GM23338 (cell line): ENCODE results near the gene CFAP251. TPM values are rescaled to one million over a fixed set of nuclear protein-coding genes. Genes with fewer than 3 reads are reported as not detected.
"Not testable (repeated sequence)": the region's sequence is repeated elsewhere in the genome, so short reads cannot be mapped to it uniquely, and the experiment has no call there.

ENCODE experiments used
- ATAC-seq: fragments of 200-7000 bp; cut with Tn5 transposase; 3 replicates; pipeline ENCODE4 v1.9.1; 2020
- DNase-seq: peaks from one replicate; pipeline ENCODE4 v3.0.0-alpha.2; 2015; ENCODE audit warnings: low spot score
- H2AFZ ChIP-seq: fragments of 200-600 bp; sonication (generic); 2 replicates; pipeline ENCODE4 v1.8.0; 2016; ENCODE audit warnings: antibody characterized with exemption, mild to moderate bottlenecking, moderate library complexity
- H3F3A ChIP-seq: fragments of 200-600 bp; sonication (generic); replicated peaks from 2 replicates; pipeline ENCODE4 v1.8.0; 2017; ENCODE audit warnings: antibody characterized with exemption, mixed run types, low read depth
- H3K27ac ChIP-seq: fragments of 200-600 bp; sonication (generic); 2 replicates; pipeline ENCODE4 v1.6.1; 2016; ENCODE audit warnings: low read depth
- H3K27me3 ChIP-seq: fragments of 200-600 bp; sonication (generic); 2 replicates; pipeline ENCODE4 v1.8.0; 2016; ENCODE audit warnings: mild to moderate bottlenecking, mixed run types, moderate library complexity; ENCODE audit not compliant: insufficient read depth
- H3K36me3 ChIP-seq: fragments of 200-600 bp; sonication (generic); 2 replicates; pipeline ENCODE4 v1.8.0; 2016; ENCODE audit warnings: mild to moderate bottlenecking; ENCODE audit not compliant: insufficient read depth
- H3K4me1 ChIP-seq: fragments of 200-600 bp; sonication (generic); 2 replicates; pipeline ENCODE4 v1.8.0; 2016; ENCODE audit warnings: mild to moderate bottlenecking, moderate library complexity; ENCODE audit not compliant: insufficient read depth
- H3K4me2 ChIP-seq: fragments of 200-600 bp; sonication (generic); 2 replicates; pipeline ENCODE4 v1.7.1; 2017; ENCODE audit warnings: mixed run types
- H3K4me3 ChIP-seq: fragments of 200-600 bp; sonication (generic); 2 replicates; pipeline ENCODE4 v1.6.1; 2016; ENCODE audit warnings: mixed run types
- H3K79me2 ChIP-seq: fragments of 200-600 bp; sonication (generic); replicated peaks from 2 replicates; pipeline ENCODE4 v1.8.0; 2017; ENCODE audit warnings: mild to moderate bottlenecking; ENCODE audit not compliant: insufficient read depth
- H3K9me2 ChIP-seq: fragments of 200-600 bp; sonication (generic); 2 replicates; pipeline ENCODE4 v1.8.0; 2017; ENCODE audit not compliant: insufficient read depth
- H4K20me1 ChIP-seq: fragments of 200-600 bp; sonication (generic); replicated peaks from 2 replicates; pipeline ENCODE4 v1.8.0; 2017; ENCODE audit warnings: mild to moderate bottlenecking; ENCODE audit not compliant: insufficient read depth
- H3K27ac Mint-ChIP-seq: 2 replicates; pipeline ENCODE4 v1.8.0; 2020; ENCODE audit warnings: inconsistent platforms, mild to moderate bottlenecking, moderate library complexity, mixed read lengths
- H3K27me3 Mint-ChIP-seq: 3 replicates; pipeline ENCODE4 v1.8.0; 2022; ENCODE audit warnings: low read depth, mild to moderate bottlenecking, moderate library complexity, mixed read lengths, inconsistent platforms; ENCODE audit not compliant: insufficient read depth, poor library complexity
- H3K36me3 Mint-ChIP-seq: 3 replicates; pipeline ENCODE4 v1.8.0; 2021; ENCODE audit warnings: low read depth, mild to moderate bottlenecking, inconsistent platforms, moderate library complexity, mixed read lengths
- H3K4me1 Mint-ChIP-seq: 3 replicates; pipeline ENCODE4 v1.8.0; 2020; ENCODE audit warnings: mild to moderate bottlenecking, inconsistent platforms, mixed read lengths
- H3K4me3 Mint-ChIP-seq: 3 replicates; pipeline ENCODE4 v1.8.0; 2021; ENCODE audit warnings: moderate library complexity, mild to moderate bottlenecking, inconsistent platforms, mixed read lengths
- H3K9me3 Mint-ChIP-seq: 3 replicates; pipeline ENCODE4 v1.8.0; 2020; ENCODE audit warnings: moderate library complexity, mild to moderate bottlenecking, inconsistent platforms, mixed read lengths
- CREB1 ChIP-seq: fragments of 250-450 bp; sonication (Bioruptor Pico); IDR thresholded peaks from 2 replicates; pipeline ENCODE4 v1.5.0; 2020; ENCODE audit warnings: low read depth, mild to moderate bottlenecking, moderate library complexity
- EZH2 ChIP-seq: fragments of 200-600 bp; sonication (generic); IDR thresholded peaks from one replicate; pipeline ENCODE4 v1.8.0; 2017; ENCODE audit warnings: antibody characterized with exemption, mild to moderate bottlenecking, low read depth; ENCODE audit not compliant: unreplicated experiment
- NANOG ChIP-seq: IDR thresholded peaks from 2 replicates; pipeline ENCODE4 v1.6.1; 2016; ENCODE audit warnings: antibody characterized with exemption, borderline replicate concordance
- POLR2AphosphoS5 ChIP-seq: IDR thresholded peaks from 2 replicates; pipeline ENCODE4 v1.6.1; 2016; ENCODE audit warnings: antibody characterized with exemption, low read depth
- STAT1 ChIP-seq: IDR thresholded peaks from one replicate; pipeline ENCODE4 v1.6.1; 2016; ENCODE audit warnings: antibody characterized with exemption; ENCODE audit not compliant: unreplicated experiment
- ZNF114 ChIP-seq: fragments of 250-450 bp; sonication (Bioruptor Pico); IDR thresholded peaks from 2 replicates; pipeline ENCODE4 v1.5.0; 2020; ENCODE audit warnings: mild to moderate bottlenecking, moderate library complexity
- ZNF331 ChIP-seq: fragments of 250-450 bp; sonication (Bioruptor Pico); IDR thresholded peaks from 2 replicates; pipeline ENCODE4 v1.5.0; 2020; ENCODE audit warnings: low read depth, mild to moderate bottlenecking, moderate library complexity
- polyA plus RNA-seq: library from polyadenylated mRNA; unstranded; fragments of >200 nt; fragmentation: Nextera tagmentation; extraction: Ambion mirVana; gene quantifications from 2 replicates; pipeline ENCODE4 v1.2.1, GENCODE V29; 2016
- total RNA-seq: library from RNA; depleted of rRNA; stranded (reverse); fragments of >200 nt; shearing (Covaris generic); gene quantifications from 2 replicates; pipeline ENCODE4 v1.2.3, GENCODE V29; 2014
- TF ChIP-seq, protein P1 (sequence below), 2 experiments: fragments of 200-600 bp in 1 of 2; sonication (generic) in 1 of 2; conservative IDR thresholded peaks; 2 replicates each; pipeline versions ENCODE4 v1.5.1 to v1.6.1; 2016 to 2017; ENCODE audit warnings: antibody characterized with exemption in 2 of 2, low read depth in 2 of 2, mild to moderate bottlenecking in 2 of 2, moderate library complexity in 1 of 2
- TF ChIP-seq, protein P2 (sequence below): fragments of 250-450 bp; sonication (Bioruptor Pico); IDR thresholded peaks from 2 replicates; pipeline ENCODE4 v1.5.0; 2020; ENCODE audit warnings: mild to moderate bottlenecking, moderate library complexity
- TF ChIP-seq, protein P3 (sequence below): IDR thresholded peaks from 2 replicates; pipeline ENCODE4 v1.6.1; 2016; ENCODE audit warnings: antibody characterized with exemption

The CFAP251 gene
- total and polyA plus RNA-seq, 2 experiments from 2014 or later, result 1.4 to 2.5 TPM

DNA sequence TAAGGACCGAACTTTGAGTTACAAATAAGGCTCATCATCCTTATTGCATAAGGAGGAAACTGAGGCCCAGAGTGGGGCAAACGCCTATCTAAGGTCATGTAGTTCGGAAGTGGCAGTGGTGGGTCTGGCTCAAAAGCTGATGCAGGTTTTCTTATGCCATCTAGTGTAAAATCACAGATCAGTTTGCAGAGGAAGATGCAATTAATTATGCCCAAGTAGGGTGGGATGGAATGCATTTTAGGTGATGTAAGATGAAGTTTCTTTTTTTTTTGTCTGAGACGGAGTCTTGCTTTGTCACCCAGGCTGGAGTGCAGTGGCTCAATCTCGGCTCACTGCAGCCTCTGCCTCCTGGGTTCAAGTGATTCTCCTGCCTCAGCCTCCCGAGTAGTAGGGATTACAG lies 28.7 kb upstream of the CFAP251 start:
- not testable (repeated sequence) for H3K36me3 ChIP-seq, H3K27ac Mint-ChIP-seq, H3K27ac ChIP-seq, ATAC-seq, H3K9me2 ChIP-seq, H3K36me3 Mint-ChIP-seq, DNase-seq, H3K9me3 Mint-ChIP-seq, H2AFZ ChIP-seq
- peak overlapping the region; percentile 71 for H3K4me2 ChIP-seq
- peaks cover 12% of the 10 kb centered on the region for H3F3A ChIP-seq
- H3K4me3 ChIP-seq, result peak overlapping the region; percentile 61
- peak overlapping the region; percentile 96 for H3K4me3 Mint-ChIP-seq
- peaks cover 10% of the 10 kb centered on the region for H3K27me3 ChIP-seq
- peaks cover 11% of the 10 kb centered on the region; the same call in 1 of the 2 replicates for H3K79me2 ChIP-seq
- peaks cover 21% of the 10 kb centered on the region for H3K4me1 Mint-ChIP-seq
- peaks cover 16% of the 10 kb centered on the region; the same call in 1 of the 2 replicates for H3K4me1 ChIP-seq
- H4K20me1 ChIP-seq, result peaks cover 20% of the 10 kb centered on the region
- peaks cover 19% of the 10 kb centered on the region for H3K27me3 Mint-ChIP-seq

DNA sequence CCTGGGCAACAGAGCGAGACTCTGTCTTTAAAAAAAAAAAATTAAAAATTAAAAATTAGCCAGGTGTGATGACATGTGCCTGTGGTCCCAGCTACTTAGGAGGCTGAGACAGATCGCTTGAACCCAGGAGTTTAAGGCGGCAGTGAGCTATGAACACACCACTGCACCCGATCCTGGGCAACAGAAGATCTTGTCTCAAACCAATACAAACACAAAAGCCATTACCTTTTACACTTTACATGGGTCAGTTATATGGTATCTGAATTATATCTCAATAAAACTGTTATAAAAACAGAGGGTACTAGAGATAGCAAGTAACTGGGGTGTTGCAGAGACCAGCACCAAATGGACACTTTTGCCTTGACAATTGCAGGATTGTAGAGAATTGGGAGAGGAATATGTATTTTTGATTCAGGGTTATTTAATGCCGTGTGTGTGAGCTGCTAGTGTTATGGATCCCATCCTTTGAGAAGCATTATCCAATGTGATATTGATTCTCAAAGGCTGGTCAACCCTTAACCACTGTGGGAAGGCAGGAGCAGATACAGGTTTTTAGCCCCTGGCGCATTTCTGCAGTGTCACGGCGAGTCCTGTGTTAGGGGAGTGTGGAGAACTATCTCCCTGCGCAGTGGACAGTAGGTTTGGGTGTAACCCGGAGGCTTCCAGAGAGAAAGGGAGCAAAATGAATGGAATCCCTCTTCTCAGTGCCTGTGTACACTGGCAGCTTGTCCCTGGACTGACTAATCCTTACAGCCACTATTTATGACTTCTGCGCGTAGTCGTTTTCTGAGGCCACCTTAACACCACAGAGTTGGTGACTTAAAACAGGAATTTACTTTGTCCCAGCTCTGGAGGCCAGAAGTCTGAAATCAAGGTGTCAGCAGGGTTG lies 25.5 kb upstream of the CFAP251 start:
- H3K27ac Mint-ChIP-seq, result no peak overlapping the region
- TF ChIP-seq STAT1 (no peak), EZH2 (no peak), NANOG (no peak), CREB1 (CRISPR knock-in tag) (no peak), POLR2AphosphoS5 (no peak), ZNF114 (CRISPR knock-in tag) (no peak), ZNF331 (CRISPR knock-in tag) (no peak)
- TF ChIP-seq, protein P1, sequence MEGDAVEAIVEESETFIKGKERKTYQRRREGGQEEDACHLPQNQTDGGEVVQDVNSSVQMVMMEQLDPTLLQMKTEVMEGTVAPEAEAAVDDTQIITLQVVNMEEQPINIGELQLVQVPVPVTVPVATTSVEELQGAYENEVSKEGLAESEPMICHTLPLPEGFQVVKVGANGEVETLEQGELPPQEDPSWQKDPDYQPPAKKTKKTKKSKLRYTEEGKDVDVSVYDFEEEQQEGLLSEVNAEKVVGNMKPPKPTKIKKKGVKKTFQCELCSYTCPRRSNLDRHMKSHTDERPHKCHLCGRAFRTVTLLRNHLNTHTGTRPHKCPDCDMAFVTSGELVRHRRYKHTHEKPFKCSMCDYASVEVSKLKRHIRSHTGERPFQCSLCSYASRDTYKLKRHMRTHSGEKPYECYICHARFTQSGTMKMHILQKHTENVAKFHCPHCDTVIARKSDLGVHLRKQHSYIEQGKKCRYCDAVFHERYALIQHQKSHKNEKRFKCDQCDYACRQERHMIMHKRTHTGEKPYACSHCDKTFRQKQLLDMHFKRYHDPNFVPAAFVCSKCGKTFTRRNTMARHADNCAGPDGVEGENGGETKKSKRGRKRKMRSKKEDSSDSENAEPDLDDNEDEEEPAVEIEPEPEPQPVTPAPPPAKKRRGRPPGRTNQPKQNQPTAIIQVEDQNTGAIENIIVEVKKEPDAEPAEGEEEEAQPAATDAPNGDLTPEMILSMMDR (conservative IDR thresholded peaks at IDR 0.05; ENCODE audit: low read depth in 2 of 2), result no peak
- TF ChIP-seq, protein P2, sequence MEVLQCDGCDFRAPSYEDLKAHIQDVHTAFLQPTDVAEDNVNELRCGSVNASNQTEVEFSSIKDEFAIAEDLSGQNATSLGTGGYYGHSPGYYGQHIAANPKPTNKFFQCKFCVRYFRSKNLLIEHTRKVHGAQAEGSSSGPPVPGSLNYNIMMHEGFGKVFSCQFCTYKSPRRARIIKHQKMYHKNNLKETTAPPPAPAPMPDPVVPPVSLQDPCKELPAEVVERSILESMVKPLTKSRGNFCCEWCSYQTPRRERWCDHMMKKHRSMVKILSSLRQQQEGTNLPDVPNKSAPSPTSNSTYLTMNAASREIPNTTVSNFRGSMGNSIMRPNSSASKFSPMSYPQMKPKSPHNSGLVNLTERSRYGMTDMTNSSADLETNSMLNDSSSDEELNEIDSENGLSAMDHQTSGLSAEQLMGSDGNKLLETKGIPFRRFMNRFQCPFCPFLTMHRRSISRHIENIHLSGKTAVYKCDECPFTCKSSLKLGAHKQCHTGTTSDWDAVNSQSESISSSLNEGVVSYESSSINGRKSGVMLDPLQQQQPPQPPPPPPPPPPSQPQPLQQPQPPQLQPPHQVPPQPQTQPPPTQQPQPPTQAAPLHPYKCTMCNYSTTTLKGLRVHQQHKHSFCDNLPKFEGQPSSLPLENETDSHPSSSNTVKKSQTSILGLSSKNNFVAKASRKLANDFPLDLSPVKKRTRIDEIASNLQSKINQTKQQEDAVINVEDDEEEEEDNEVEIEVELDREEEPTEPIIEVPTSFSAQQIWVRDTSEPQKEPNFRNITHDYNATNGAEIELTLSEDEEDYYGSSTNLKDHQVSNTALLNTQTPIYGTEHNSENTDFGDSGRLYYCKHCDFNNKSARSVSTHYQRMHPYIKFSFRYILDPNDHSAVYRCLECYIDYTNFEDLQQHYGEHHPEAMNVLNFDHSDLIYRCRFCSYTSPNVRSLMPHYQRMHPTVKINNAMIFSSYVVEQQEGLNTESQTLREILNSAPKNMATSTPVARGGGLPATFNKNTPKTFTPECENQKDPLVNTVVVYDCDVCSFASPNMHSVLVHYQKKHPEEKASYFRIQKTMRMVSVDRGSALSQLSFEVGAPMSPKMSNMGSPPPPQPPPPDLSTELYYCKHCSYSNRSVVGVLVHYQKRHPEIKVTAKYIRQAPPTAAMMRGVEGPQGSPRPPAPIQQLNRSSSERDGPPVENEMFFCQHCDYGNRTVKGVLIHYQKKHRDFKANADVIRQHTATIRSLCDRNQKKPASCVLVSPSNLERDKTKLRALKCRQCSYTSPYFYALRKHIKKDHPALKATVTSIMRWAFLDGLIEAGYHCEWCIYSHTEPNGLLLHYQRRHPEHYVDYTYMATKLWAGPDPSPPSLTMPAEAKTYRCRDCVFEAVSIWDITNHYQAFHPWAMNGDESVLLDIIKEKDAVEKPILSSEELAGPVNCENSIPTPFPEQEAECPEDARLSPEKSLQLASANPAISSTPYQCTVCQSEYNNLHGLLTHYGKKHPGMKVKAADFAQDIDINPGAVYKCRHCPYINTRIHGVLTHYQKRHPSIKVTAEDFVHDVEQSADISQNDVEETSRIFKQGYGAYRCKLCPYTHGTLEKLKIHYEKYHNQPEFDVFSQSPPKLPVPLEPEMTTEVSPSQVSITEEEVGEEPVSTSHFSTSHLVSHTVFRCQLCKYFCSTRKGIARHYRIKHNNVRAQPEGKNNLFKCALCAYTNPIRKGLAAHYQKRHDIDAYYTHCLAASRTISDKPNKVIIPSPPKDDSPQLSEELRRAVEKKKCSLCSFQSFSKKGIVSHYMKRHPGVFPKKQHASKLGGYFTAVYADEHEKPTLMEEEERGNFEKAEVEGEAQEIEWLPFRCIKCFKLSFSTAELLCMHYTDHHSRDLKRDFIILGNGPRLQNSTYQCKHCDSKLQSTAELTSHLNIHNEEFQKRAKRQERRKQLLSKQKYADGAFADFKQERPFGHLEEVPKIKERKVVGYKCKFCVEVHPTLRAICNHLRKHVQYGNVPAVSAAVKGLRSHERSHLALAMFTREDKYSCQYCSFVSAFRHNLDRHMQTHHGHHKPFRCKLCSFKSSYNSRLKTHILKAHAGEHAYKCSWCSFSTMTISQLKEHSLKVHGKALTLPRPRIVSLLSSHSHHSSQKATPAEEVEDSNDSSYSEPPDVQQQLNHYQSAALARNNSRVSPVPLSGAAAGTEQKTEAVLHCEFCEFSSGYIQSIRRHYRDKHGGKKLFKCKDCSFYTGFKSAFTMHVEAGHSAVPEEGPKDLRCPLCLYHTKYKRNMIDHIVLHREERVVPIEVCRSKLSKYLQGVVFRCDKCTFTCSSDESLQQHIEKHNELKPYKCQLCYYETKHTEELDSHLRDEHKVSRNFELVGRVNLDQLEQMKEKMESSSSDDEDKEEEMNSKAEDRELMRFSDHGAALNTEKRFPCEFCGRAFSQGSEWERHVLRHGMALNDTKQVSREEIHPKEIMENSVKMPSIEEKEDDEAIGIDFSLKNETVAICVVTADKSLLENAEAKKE (CRISPR knock-in tag), result no peak
- TF ChIP-seq, protein P3, sequence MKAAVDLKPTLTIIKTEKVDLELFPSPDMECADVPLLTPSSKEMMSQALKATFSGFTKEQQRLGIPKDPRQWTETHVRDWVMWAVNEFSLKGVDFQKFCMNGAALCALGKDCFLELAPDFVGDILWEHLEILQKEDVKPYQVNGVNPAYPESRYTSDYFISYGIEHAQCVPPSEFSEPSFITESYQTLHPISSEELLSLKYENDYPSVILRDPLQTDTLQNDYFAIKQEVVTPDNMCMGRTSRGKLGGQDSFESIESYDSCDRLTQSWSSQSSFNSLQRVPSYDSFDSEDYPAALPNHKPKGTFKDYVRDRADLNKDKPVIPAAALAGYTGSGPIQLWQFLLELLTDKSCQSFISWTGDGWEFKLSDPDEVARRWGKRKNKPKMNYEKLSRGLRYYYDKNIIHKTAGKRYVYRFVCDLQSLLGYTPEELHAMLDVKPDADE, result no peak

More for the DNA sequence above, 25.5 kb upstream of the CFAP251 start:
- DNase-seq (no peak), ATAC-seq (no peak)
- Histone ChIP-seq H3K9me2 (peaks cover 4% of the 10 kb centered on the region; the same call in 1 of the 2 replicates), H3K36me3 (peaks cover 7% of the 10 kb centered on the region; the same call in 1 of the 2 replicates), H3K4me2 (no peak overlapping the region), H4K20me1 (peaks cover 25% of the 10 kb centered on the region), H3F3A (peaks cover 12% of the 10 kb centered on the region), H2AFZ (no peak overlapping the region), H3K79me2 (peaks cover 11% of the 10 kb centered on the region; the same call in 1 of the 2 replicates), H3K4me3 (no peak overlapping the region), H3K27me3 (peaks cover 10% of the 10 kb centered on the region), H3K4me1 (peaks cover 16% of the 10 kb centered on the region; the same call in 1 of the 2 replicates), H3K27ac (no peak overlapping the region)
- H3K36me3 Mint-ChIP-seq, result peaks cover 21% of the 10 kb centered on the region
- no peak overlapping the region for H3K4me3 Mint-ChIP-seq
- H3K4me1 Mint-ChIP-seq, result peaks cover 21% of the 10 kb centered on the region
- H3K9me3 Mint-ChIP-seq, result no peaks in the 10 kb centered on the region; the same call in 2 of the 3 replicates
- peaks cover 15% of the 10 kb centered on the region for H3K27me3 Mint-ChIP-seq
